A673 (cell line): Measurements from ENCODE around the gene SMIM17. TPM values are rescaled to one million over a fixed set of nuclear protein-coding genes. Genes with fewer than 3 reads are reported as not detected.

Experiments
- BruUV-seq: library from RNA; stranded (reverse); fragments of 400-500 nt; replicated peaks from 2 replicates; lab custom pipeline; 2021; lab: Mats Ljungman, UMichigan
- CTCF ChIA-PET: fragments of 300-600 bp; sonication (Branson Sonifier 250); formaldehyde crosslinking; loops from one replicate; lab custom pipeline; 2022; ENCODE audit warnings: antibody characterized with exemption; lab: Charles Lee
- POLR2A ChIA-PET: fragments of 300-600 bp; sonication (Branson Sonifier 250); formaldehyde crosslinking; loops from one replicate; lab custom pipeline; 2022; ENCODE audit warnings: antibody characterized with exemption; ENCODE audit not compliant: low non-redundant PET; lab: Charles Lee
- DNase-seq: peaks from one replicate; pipeline ENCODE4 v3.0.0-alpha.2; 2015; ENCODE audit warnings: low spot score
- H3K27ac ChIP-seq: fragments of 200-600 bp; sonication (generic); 2 replicates; pipeline ENCODE4 v1.5.1; 2016; ENCODE audit warnings: mixed run types, low read depth, mild to moderate bottlenecking, mixed read lengths, antibody characterized with exemption, low read length; ENCODE audit not compliant: poor library complexity, severe bottlenecking
- H3K27me3 ChIP-seq: fragments of 200-600 bp; sonication (generic); replicated peaks from 2 replicates; pipeline ENCODE4 v1.6.1; 2017; ENCODE audit warnings: mixed run types, low read depth, mild to moderate bottlenecking, mixed read lengths, antibody characterized with exemption, low read length; ENCODE audit not compliant: insufficient read depth, poor library complexity
- H3K36me3 ChIP-seq: fragments of 200-600 bp; sonication (generic); 2 replicates; pipeline ENCODE4 v1.6.1; 2016; ENCODE audit warnings: mixed run types, mild to moderate bottlenecking, mixed read lengths, antibody characterized with exemption, low read length; ENCODE audit not compliant: insufficient read depth, poor library complexity, severe bottlenecking
- H3K4me1 ChIP-seq: fragments of 200-600 bp; sonication (generic); 2 replicates; pipeline ENCODE4 v1.6.1; 2017; ENCODE audit warnings: mixed run types, mild to moderate bottlenecking, mixed read lengths, antibody characterized with exemption, low read length; ENCODE audit not compliant: insufficient read depth, poor library complexity, severe bottlenecking
- H3K4me3 ChIP-seq: fragments of 200-600 bp; sonication (generic); 2 replicates; pipeline ENCODE4 v1.5.1; 2016; ENCODE audit warnings: low read depth, mixed run types, mild to moderate bottlenecking, mixed read lengths, low read length; ENCODE audit not compliant: poor library complexity, severe bottlenecking
- H3K9me3 ChIP-seq: fragments of 200-600 bp; sonication (generic); 2 replicates; pipeline ENCODE4 v1.6.1; 2016; ENCODE audit warnings: mixed run types, low read depth, mild to moderate bottlenecking, mixed read lengths, antibody characterized with exemption, low read length; ENCODE audit not compliant: poor library complexity, severe bottlenecking
- EZH2 ChIP-seq: fragments of 200-600 bp; sonication (generic); IDR thresholded peaks from 2 replicates; pipeline ENCODE4 v1.6.1; 2017; ENCODE audit warnings: borderline replicate concordance, low read depth, mild to moderate bottlenecking, mixed read lengths, antibody characterized with exemption, low read length; ENCODE audit not compliant: poor library complexity, severe bottlenecking
- intact Hi-C: fragments of 100-400 bp; cut with micrococcal nuclease; formaldehyde crosslinking; loops from one replicate; pipeline ENCODE4 v1.10.0; 2022; ENCODE audit not compliant: unreplicated experiment
- total RNA-seq: library from RNA; stranded (reverse); gene quantifications from 2 replicates; pipeline ENCODE4 v1.2.3, GENCODE V29; 2021
- TF ChIP-seq, protein P1 (sequence below): fragments of 300-800, 200-600 bp; sonication (generic); conservative IDR thresholded peaks from 2 replicates; pipeline ENCODE4 v1.5.1; 2017; ENCODE audit warnings: low read depth, mild to moderate bottlenecking, antibody characterized with exemption, low read length, moderate library complexity, mixed read lengths

Gene SMIM17
- total RNA-seq, 1 experiment from 2014 or later = 0.52 TPM

DNA sequence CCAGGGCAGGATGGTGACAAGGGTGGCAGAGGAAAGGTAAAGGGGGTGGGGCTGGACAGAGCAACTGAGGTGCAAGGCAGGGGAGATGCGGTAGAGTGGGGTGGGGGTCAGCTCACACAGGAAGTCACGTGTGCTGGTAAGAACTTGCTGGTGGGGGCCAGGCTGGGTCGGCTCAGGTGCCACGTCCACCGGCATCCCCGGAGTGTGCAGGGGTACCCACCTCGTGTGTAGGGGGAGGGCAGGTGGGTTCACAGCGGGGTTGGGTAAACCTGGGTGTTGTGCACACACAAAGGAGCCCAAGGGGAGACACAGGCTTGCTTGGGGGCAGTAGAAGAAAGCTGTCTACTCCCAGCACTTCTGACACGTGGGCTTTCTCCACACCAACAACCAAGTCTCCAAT, 25.7 kb downstream of the SMIM17 start:
- Histone ChIP-seq H3K4me3 (no peak overlapping the region), H3K9me3 (no peaks in the 10 kb centered on the region), H3K4me1 (no peaks in the 10 kb centered on the region), H3K27ac (no peak overlapping the region), H3K27me3 (no peaks in the 10 kb centered on the region), H3K36me3 (no peaks in the 10 kb centered on the region)
- intact Hi-C loops = no loop called here
- ChIA-PET POLR2A (no interaction called here), CTCF (no interaction called here)
- DNase-seq = no peak
- no TSS peak for BruUV-seq
- no peak for TF ChIP-seq EZH2
- TF ChIP-seq, protein P1, sequence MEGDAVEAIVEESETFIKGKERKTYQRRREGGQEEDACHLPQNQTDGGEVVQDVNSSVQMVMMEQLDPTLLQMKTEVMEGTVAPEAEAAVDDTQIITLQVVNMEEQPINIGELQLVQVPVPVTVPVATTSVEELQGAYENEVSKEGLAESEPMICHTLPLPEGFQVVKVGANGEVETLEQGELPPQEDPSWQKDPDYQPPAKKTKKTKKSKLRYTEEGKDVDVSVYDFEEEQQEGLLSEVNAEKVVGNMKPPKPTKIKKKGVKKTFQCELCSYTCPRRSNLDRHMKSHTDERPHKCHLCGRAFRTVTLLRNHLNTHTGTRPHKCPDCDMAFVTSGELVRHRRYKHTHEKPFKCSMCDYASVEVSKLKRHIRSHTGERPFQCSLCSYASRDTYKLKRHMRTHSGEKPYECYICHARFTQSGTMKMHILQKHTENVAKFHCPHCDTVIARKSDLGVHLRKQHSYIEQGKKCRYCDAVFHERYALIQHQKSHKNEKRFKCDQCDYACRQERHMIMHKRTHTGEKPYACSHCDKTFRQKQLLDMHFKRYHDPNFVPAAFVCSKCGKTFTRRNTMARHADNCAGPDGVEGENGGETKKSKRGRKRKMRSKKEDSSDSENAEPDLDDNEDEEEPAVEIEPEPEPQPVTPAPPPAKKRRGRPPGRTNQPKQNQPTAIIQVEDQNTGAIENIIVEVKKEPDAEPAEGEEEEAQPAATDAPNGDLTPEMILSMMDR = no peak

DNA sequence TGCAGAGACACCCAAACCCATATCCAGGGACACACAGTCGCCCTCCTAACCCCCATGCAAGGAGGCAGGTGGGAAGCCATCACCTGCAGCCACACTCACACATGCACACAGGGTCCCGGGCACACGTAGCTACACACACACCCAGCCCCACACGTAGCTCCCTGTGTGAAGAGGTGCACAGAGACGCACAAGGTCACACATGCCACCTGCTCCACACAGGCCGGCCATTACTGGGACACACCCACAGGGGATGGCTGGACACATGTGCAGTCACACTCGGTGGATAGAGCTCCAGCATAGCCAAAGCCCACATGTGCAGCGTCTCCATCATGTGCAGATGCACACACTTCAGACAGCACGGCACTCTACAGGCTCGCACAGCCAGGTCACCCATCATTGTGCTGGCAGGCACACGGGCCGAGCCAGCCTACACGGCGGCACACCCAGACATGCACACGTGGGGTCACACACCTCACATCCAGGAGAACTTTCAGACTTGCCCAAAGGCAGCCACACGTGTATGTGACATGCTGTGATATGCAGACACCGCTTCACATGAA, 27.5 kb downstream of the SMIM17 start:
- peak overlapping the region; percentile 53 for H3K4me3 ChIP-seq
- CTCF ChIA-PET = no interaction called here

DNA sequence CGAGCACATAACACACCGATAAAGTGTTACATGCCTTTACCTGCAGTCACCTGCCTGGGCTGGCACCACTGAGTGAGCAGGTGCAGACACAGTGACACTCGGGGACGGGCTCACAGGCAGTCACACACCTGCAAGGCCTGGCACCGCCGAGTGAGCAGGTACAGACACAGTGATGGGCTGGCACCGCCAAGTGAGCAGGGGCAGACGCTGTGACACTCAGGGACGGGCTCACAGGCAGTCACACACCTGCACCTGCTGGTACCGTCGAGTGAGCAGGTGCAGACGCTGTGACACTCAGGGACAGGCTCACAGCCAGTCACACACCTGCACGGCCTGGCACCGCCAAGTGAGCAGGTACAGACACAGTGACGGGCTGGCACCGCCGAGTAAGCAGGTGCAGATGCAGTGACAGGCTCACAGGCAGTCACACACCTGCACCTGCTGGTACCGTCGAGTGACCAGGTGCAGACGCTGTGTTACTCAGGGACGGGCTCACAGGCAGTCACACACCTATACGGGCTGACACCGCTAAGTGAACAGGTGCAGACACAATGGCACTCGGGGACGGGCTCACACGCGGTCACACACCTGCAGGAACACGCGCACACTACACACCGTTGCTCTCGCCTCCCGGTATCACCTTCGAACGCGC, 28.1 kb downstream of the SMIM17 start:
- CTCF ChIA-PET = no interaction called here

More for the DNA sequence above, 27.5 kb downstream of the SMIM17 start:
- no TSS peak for BruUV-seq
- no peaks in the 10 kb centered on the region for H3K27me3 ChIP-seq
- TF ChIP-seq, protein P1 = no peak
- TF ChIP-seq EZH2 = no peak
- POLR2A ChIA-PET = no interaction called here
- H3K9me3 ChIP-seq = no peaks in the 10 kb centered on the region
- intact Hi-C loops = no loop called here
- no peak overlapping the region for H3K27ac ChIP-seq
- H3K4me1 ChIP-seq = no peaks in the 10 kb centered on the region
- H3K36me3 ChIP-seq = no peaks in the 10 kb centered on the region
- DNase-seq = no peak

More for the DNA sequence above, 28.1 kb downstream of the SMIM17 start:
- POLR2A ChIA-PET = no interaction called here
- no peaks in the 10 kb centered on the region for H3K27me3 ChIP-seq
- BruUV-seq = no TSS peak
- intact Hi-C loops = no loop called here
- peak overlapping the region; percentile 53 for H3K4me3 ChIP-seq
- no peaks in the 10 kb centered on the region for H3K9me3 ChIP-seq
- peak overlapping the region; percentile 29 for H3K27ac ChIP-seq
- no peaks in the 10 kb centered on the region for H3K36me3 ChIP-seq
- TF ChIP-seq, protein P1 = no peak
- no peak for DNase-seq
- H3K4me1 ChIP-seq = no peaks in the 10 kb centered on the region
